A549 treated with AZD2906 at 1 μM for 4 hours (cell line): Measurements from ENCODE around the gene LILRB5. TPM values are rescaled to one million over a fixed set of nuclear protein-coding genes. Genes with fewer than 3 reads are reported as not detected.

Experiments used
- total RNA-seq: library from RNA; stranded (reverse); fragments of 200-300 nt; extraction: Qiagen RNA extraction; gene quantifications from 5 replicates; pipeline ENCODE4 v1.2.3, GENCODE V29; 2022

Gene LILRB5
- 0.03 to 0.06 TPM (median 0.05 TPM) in 4 of 5 replicates, not detected in the other for total RNA-seq

DNA sequence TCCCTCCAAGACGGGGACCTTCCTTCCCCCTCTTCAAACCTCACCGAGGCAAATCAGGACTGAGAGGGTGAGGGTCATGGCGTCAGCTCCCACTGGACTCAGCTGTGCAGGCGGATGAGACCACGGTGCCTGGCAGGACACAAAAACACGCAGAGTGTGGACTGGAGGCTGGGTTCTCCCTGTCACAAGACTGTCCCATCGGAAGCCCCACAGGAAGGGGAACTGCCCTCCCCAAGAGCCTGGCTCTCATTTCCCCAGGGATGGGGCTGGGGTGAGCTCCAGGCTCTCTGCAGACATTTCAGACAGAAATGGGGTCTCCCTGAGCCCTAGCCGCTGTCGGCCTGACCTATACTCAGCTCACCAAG, at the start of gene LILRB5:
TSS of gene LILRB5 (minus strand) at position 158 of the 365 bp plus-strand sequence. CDS start at position 78, 80 bp downstream.

GRCh38 chr19:54281007-54281728, 24.1 kb upstream of the LILRB5 start, which contains the start of gene LILRB2:
Gene LILRB2, minus strand, starts transcription at chr19:54281110. Its CDS starts 614 bp downstream, at chr19:54280496.

DNA sequence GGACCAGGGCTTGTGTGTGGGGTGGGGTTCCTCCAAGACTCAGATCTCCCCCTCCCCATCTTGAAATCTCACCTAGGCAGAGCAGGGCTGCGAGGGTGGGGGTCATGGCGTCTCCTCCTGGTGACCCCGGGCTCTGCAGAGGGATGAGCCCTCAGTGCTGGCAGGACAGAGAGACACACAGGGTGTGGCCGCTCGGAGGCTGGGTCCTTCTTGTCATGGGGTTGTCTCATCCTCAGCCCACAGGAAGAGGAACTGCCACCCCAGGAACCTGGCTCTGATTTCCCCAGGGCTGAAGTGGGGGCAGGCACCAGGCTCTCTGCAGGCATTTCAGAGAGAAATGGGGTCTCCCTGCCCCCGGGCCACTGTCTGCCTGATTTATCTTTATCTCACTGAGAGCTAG, 14.4 kb downstream of the LILRB5 start, which contains the start of gene LILRA6:
TSS of gene LILRA6 (minus strand) at position 145 of the 400 bp plus-strand sequence.

GRCh38 chr19:54222474-54223276, 34.4 kb downstream of the LILRB5 start, which contains the start of gene LILRB3:
Gene LILRB3, minus strand, starts transcription at chr19:54223007. Its CDS starts 31 bp downstream, at chr19:54222976.

Other genes starting within 250 kb of the LILRB5 start
- 0.43 to 0.83 TPM (median 0.50 TPM) in 5 replicates for gene VSTM1, start 193.4 kb downstream of the LILRB5 start, total RNA-seq
- not detected in 5 replicates for gene TARM1, start 175.9 kb downstream of the LILRB5 start, total RNA-seq
- 0.18 to 0.42 TPM (median 0.33 TPM) in 5 replicates for gene OSCAR, start 156.5 kb downstream of the LILRB5 start, total RNA-seq
- gene NDUFA3, start 154.4 kb downstream of the LILRB5 start, total RNA-seq, result 164 to 263 TPM (median 226 TPM) in 5 replicates
- gene TFPT, start 141.6 kb downstream of the LILRB5 start, total RNA-seq, result 18.7 to 23.8 TPM (median 19.6 TPM) in 5 replicates
- gene PRPF31, start 141.5 kb downstream of the LILRB5 start, total RNA-seq, result 104 to 124 TPM (median 113 TPM) in 5 replicates
- 48.7 to 67.2 TPM (median 58.6 TPM) in 5 replicates for gene CNOT3, start 119.5 kb downstream of the LILRB5 start, total RNA-seq
- 7.8 to 9.4 TPM (median 8.1 TPM) in 5 replicates for gene LENG1, start 97.6 kb downstream of the LILRB5 start, total RNA-seq
- gene TMC4, start 84.1 kb downstream of the LILRB5 start, total RNA-seq, result 0.69 to 1.3 TPM (median 1.1 TPM) in 5 replicates
- 114 to 154 TPM (median 150 TPM) in 5 replicates for gene MBOAT7, start 67.7 kb downstream of the LILRB5 start, total RNA-seq
- gene TSEN34, start 66.0 kb downstream of the LILRB5 start, total RNA-seq, result 81.8 to 130 TPM (median 123 TPM) in 5 replicates
- gene RPS9, start 56.4 kb downstream of the LILRB5 start, total RNA-seq, result 2,105 to 2,627 TPM (median 2,279 TPM) in 5 replicates
- 0.11 to 0.50 TPM (median 0.23 TPM) in 5 replicates for gene LILRB3, start 34.3 kb downstream of the LILRB5 start, total RNA-seq
- gene LILRA6, start 14.5 kb downstream of the LILRB5 start, total RNA-seq, result 0.06 to 0.08 TPM (median 0.06 TPM) in 5 replicates
- gene LILRB2, start 23.8 kb upstream of the LILRB5 start, total RNA-seq, result 0.08 to 0.17 TPM (median 0.09 TPM) in 4 of 5 replicates, not detected in the other
- 0.09 TPM in 1 of 5 replicates, not detected in the others for gene LILRA5, start 55.9 kb upstream of the LILRB5 start, total RNA-seq
- gene LILRA4, start 81.9 kb upstream of the LILRB5 start, total RNA-seq, result 0.02 to 0.06 TPM in 2 of 5 replicates, not detected in the others
- not detected in 5 replicates for gene LAIR1, start 107.7 kb upstream of the LILRB5 start, total RNA-seq
- 0.03 to 0.25 TPM (median 0.17 TPM) in 4 of 5 replicates, not detected in the other for gene TTYH1, start 158.2 kb upstream of the LILRB5 start, total RNA-seq
- gene LENG8, start 191.9 kb upstream of the LILRB5 start, total RNA-seq, result 66.9 to 121 TPM (median 106 TPM) in 5 replicates
- gene LENG9, start 206.5 kb upstream of the LILRB5 start, total RNA-seq, result 4.2 to 7.7 TPM (median 7.0 TPM) in 5 replicates
- gene CDC42EP5, start 216.0 kb upstream of the LILRB5 start, total RNA-seq, result 0.14 to 0.29 TPM (median 0.15 TPM) in 3 of 5 replicates, not detected in the others
- gene LAIR2, start 245.6 kb upstream of the LILRB5 start, total RNA-seq, result not detected in 5 replicates